Measurements from ENCODE around the gene MYMX. TPM values are rescaled to one million over a fixed set of nuclear protein-coding genes. Genes with fewer than 3 reads are reported as not detected.
A peak's percentile ranks its signal among the peaks of the same experiment; 100 is the strongest.

Gene MYMX
- total RNA-seq, 1 donor from 2014 or later, result not detected

DNA sequence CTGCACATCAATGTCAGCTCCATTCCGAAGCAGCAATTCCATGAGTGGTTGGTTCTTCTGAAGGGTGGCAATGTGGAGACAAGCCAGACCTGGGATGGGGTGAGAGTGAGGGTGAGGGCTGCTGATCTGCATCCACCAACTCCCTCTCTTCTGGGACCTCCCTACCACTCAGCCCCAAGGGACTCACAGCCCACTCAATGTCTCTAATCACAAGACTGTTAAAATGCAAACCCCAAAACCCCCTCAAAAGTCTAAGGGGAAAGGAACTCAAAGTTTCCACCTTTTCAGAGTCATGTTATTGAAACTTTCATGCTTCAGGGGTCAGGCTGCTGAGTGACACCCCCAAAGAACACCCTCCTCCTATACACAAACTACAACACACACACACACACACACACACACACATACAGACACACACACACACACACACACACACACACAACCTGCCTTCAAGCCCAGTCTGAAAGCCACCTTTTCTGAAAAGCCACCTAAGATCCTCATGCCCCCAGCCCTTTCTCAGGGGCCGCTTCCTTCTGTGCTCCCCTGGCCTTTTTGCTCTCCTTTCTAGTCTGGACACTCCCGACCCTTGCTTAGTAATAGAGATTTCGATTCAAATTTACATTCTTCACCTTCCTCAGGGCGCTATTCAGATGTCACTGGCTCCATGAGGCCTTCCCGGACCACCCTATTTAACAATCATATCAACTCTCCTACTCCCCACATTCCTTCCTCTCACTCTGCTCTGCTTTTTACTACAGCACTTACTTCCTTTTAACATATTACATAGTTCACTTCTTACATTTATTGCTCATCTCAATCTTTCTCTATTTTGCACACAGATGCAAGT, 43.9 kb downstream of the MYMX start:
- intact Hi-C loops (cut with DNase I), result no loop called here
- H3K4me3 ChIP-seq, result no peak overlapping the region
- no peaks in the 10 kb centered on the region for H3K9me3 ChIP-seq
- H3K36me3 ChIP-seq, result no peaks in the 10 kb centered on the region
- H3K27ac ChIP-seq, result no peak overlapping the region
- no peaks in the 10 kb centered on the region for H3K27me3 ChIP-seq
- peaks cover 55% of the 10 kb centered on the region for H3K4me1 ChIP-seq
- no peak for TF ChIP-seq POLR2A (IDR thresholded peaks at IDR 0.05)
- TF ChIP-seq POLR2AphosphoS5 (IDR thresholded peaks at IDR 0.05; ENCODE audit: insufficient read depth in 1 of 2, low read depth in 1 of 2), result no peak
- no peak for TF ChIP-seq CTCF (IDR thresholded peaks at IDR 0.05)
- DNase-seq (ENCODE audit: extremely low spot score in 2 of 2), result no peak

DNA sequence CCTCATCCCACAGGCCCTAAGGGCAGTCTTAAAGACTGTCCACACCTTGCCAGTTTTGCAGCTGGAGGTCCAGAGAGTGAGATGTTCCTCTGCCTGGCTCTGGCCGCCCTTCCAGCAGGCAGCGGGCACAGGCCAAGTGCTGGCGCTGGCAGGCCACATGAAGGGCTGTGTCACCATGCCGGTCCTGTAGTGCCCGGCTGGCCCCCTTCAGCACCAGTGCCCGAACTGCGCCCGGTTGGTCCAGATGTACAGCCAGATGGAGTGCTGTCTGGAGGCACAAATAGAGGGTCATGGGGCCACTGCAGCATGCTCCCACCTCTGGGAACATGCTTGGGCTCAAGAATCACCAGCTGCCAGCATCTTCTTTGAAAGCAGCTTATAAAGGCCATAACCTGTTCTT, 44.9 kb downstream of the MYMX start:
- Histone ChIP-seq H3K4me3 (no peak overlapping the region), H3K27ac (no peak overlapping the region), H3K4me1 (peaks cover 47% of the 10 kb centered on the region), H3K27me3 (no peaks in the 10 kb centered on the region), H3K36me3 (no peaks in the 10 kb centered on the region), H3K9me3 (no peaks in the 10 kb centered on the region)
- no peak for DNase-seq (ENCODE audit: extremely low spot score in 2 of 2)
- TF ChIP-seq POLR2AphosphoS5 (IDR thresholded peaks at IDR 0.05; ENCODE audit: insufficient read depth in 1 of 2, low read depth in 1 of 2), result no peak
- no peak for TF ChIP-seq POLR2A (IDR thresholded peaks at IDR 0.05)
- no peak for TF ChIP-seq CTCF (IDR thresholded peaks at IDR 0.05)
- intact Hi-C loops (cut with DNase I), result no loop called here

- H3K9me3 ChIP-seq, result no peaks in the 10 kb centered on the region
- no peak for DNase-seq (ENCODE audit: extremely low spot score in 2 of 2)
- peak overlapping the region in 1 of 2 donors; percentile 77 for H3K4me3 ChIP-seq
- TF ChIP-seq POLR2A (IDR thresholded peaks at IDR 0.05), result no peak
- TF ChIP-seq POLR2AphosphoS5 (IDR thresholded peaks at IDR 0.05; ENCODE audit: insufficient read depth in 1 of 2, low read depth in 1 of 2), result no peak
- no peak for TF ChIP-seq CTCF (IDR thresholded peaks at IDR 0.05)
- H3K36me3 ChIP-seq, result no peaks in the 10 kb centered on the region
- H3K27ac ChIP-seq, result peak overlapping the region; percentile 46
- intact Hi-C loops (cut with DNase I), result no loop called here
- H3K4me1 ChIP-seq, result peaks cover 39% of the 10 kb centered on the region
- no peaks in the 10 kb centered on the region for H3K27me3 ChIP-seq
Measured at GRCh38 chr6:44262467-44263353, 46.0 kb downstream of the MYMX start.

GRCh38 chr6:44263354-44264100, 46.8 kb downstream of the MYMX start:
- Histone ChIP-seq H3K4me3 (peak overlapping the region; percentile 77 to 88), H3K27ac (peak overlapping the region; percentile 46), H3K9me3 (no peaks in the 10 kb centered on the region), H3K36me3 (no peaks in the 10 kb centered on the region), H3K27me3 (no peaks in the 10 kb centered on the region), H3K4me1 (peaks cover 33% of the 10 kb centered on the region)
- intact Hi-C loops (cut with DNase I), result no loop called here
- no peak for TF ChIP-seq CTCF (IDR thresholded peaks at IDR 0.05)
- no peak for TF ChIP-seq POLR2A (IDR thresholded peaks at IDR 0.05)
- TF ChIP-seq POLR2AphosphoS5 (IDR thresholded peaks at IDR 0.05; ENCODE audit: insufficient read depth in 1 of 2, low read depth in 1 of 2), result no peak
- no peak for DNase-seq (ENCODE audit: extremely low spot score in 2 of 2)
